Endothelial cell of umbilical vein (primary cell): ENCODE results near the gene XYLT1. TPM values are rescaled to one million over a fixed set of nuclear protein-coding genes. Genes with fewer than 3 reads are reported as not detected.

ENCODE experiments used
- BruUV-seq: library from RNA; stranded (reverse); fragments of 400-500 nt; replicated peaks from 2 replicates; lab custom pipeline; 2021; lab: Mats Ljungman, UMichigan
- CTCF ChIA-PET: fragments of 300-600, 350-600 bp; sonication (Branson Sonifier 250); formaldehyde crosslinking; loops from one replicate; lab custom pipeline; 2021; ENCODE audit warnings: antibody characterized with exemption, inconsistent platforms; lab: Charles Lee
- POLR2A ChIA-PET: fragments of 300-600, 350-600 bp; sonication (Branson Sonifier 250); formaldehyde crosslinking; loops from one replicate; lab custom pipeline; 2021; ENCODE audit warnings: antibody characterized with exemption, inconsistent platforms; lab: Charles Lee
- DNase-seq: peaks from one replicate; pipeline ENCODE4 v3.0.0-alpha.2; 2011; ENCODE audit warnings: low read depth, low spot score
- FAIRE-seq: peaks from 2 replicates; lab custom pipeline; 2011; peaks lifted over from hg19 to GRCh38; lab: Jason Lieb, UNC
- H2AFZ ChIP-seq: 2 replicates; pipeline ENCODE4 v1.6.0; 2012; ENCODE audit warnings: low read depth, low read length, control low read depth, inconsistent platforms
- H3K27ac ChIP-seq: 2 replicates; pipeline ENCODE4 v1.5.1; 2011; ENCODE audit warnings: low read depth, mild to moderate bottlenecking, control low read depth, low read length, moderate library complexity; ENCODE audit not compliant: insufficient read depth
- H3K27me3 ChIP-seq, 2 experiments: 2 replicates each; pipeline versions ENCODE4 v1.6.0 to v1.6.1; 2011; ENCODE audit warnings: low read length in 2 of 2, mixed read lengths in 1 of 2; ENCODE audit not compliant: control insufficient read depth in 2 of 2, insufficient read depth in 2 of 2
- H3K36me3 ChIP-seq, 2 experiments: 2 replicates in 1 of 2; 3 replicates in 1 of 2; pipeline ENCODE4 v1.5.1; 2011; ENCODE audit warnings: low read length in 2 of 2, mild to moderate bottlenecking in 1 of 2, moderate library complexity in 1 of 2; ENCODE audit not compliant: control insufficient read depth in 2 of 2, insufficient read depth in 2 of 2; ENCODE audit errors: extremely low read depth in 1 of 2
- H3K4me1 ChIP-seq: 3 replicates; pipeline ENCODE4 v1.5.1; 2011; ENCODE audit warnings: mild to moderate bottlenecking, low read length; ENCODE audit not compliant: control insufficient read depth, insufficient read depth; ENCODE audit errors: extremely low read depth
- H3K4me2 ChIP-seq: 2 replicates; pipeline ENCODE4 v1.6.1; 2011; ENCODE audit warnings: low read length, control low read depth, mixed read lengths; ENCODE audit not compliant: insufficient read depth
- H3K4me3 ChIP-seq, 3 experiments: fragments of 200-600 bp in 1 of 3; sonication (generic), shearing (Covaris generic) in 1 of 3; replicated peaks in 1 of 3; 2 replicates each; pipeline ENCODE4 v1.5.1; 2011 to 2016; ENCODE audit warnings: control low read depth in 3 of 3, low read length in 3 of 3, mild to moderate bottlenecking in 2 of 3, inconsistent platforms in 1 of 3, low read depth in 1 of 3, moderate library complexity in 1 of 3; ENCODE audit not compliant: insufficient read depth in 1 of 3
- H3K79me2 ChIP-seq: 2 replicates; pipeline ENCODE4 v1.6.0; 2012; ENCODE audit warnings: low read length, inconsistent platforms; ENCODE audit not compliant: control insufficient read depth, insufficient read depth
- H3K9ac ChIP-seq: replicated peaks from 2 replicates; pipeline ENCODE3; 2011; ENCODE audit warnings: low read length, control low read depth; ENCODE audit not compliant: insufficient read depth; ENCODE audit errors: extremely low read depth
- H3K9me1 ChIP-seq: replicated peaks from 3 replicates; pipeline ENCODE4 v1.6.0; 2011; ENCODE audit warnings: mild to moderate bottlenecking, low read length; ENCODE audit not compliant: control insufficient read depth, insufficient read depth; ENCODE audit errors: extremely low read depth
- H3K9me3 ChIP-seq: replicated peaks from 2 replicates; pipeline ENCODE4 v1.5.1; 2012; ENCODE audit warnings: low read length, inconsistent platforms; ENCODE audit not compliant: control insufficient read depth, insufficient read depth
- H4K20me1 ChIP-seq: replicated peaks from 2 replicates; pipeline ENCODE3; 2011; ENCODE audit warnings: mild to moderate bottlenecking, low read length; ENCODE audit not compliant: control insufficient read depth, insufficient read depth; ENCODE audit errors: extremely low read depth
- EZH2 ChIP-seq: IDR thresholded peaks from 2 replicates; pipeline ENCODE4 v1.6.1; 2012; ENCODE audit warnings: borderline replicate concordance, low read depth, mild to moderate bottlenecking, moderate library complexity, low read length, inconsistent platforms; ENCODE audit not compliant: severe bottlenecking
- FOS ChIP-seq: IDR thresholded peaks from 2 replicates; pipeline ENCODE4 v1.6.1; 2011; ENCODE audit warnings: mild to moderate bottlenecking, low read length, moderate library complexity, borderline replicate concordance; ENCODE audit not compliant: insufficient read depth
- GATA2 ChIP-seq: IDR thresholded peaks from 2 replicates; pipeline ENCODE4 v1.7.0; 2011; ENCODE audit warnings: low read depth, mild to moderate bottlenecking, moderate library complexity, mixed read lengths, low read length; ENCODE audit not compliant: insufficient read length, insufficient read depth
- JUN ChIP-seq: IDR thresholded peaks from 2 replicates; pipeline ENCODE4 v1.6.1; 2011; ENCODE audit warnings: borderline replicate concordance, low read depth; ENCODE audit not compliant: insufficient read length, insufficient read depth
- MYC ChIP-seq: IDR thresholded peaks from one replicate; pipeline ENCODE4 v1.6.1; 2011; ENCODE audit warnings: mild to moderate bottlenecking, low read depth, low read length
- POLR2A ChIP-seq: IDR thresholded peaks from 2 replicates; pipeline ENCODE4 v1.6.1; 2012; ENCODE audit warnings: low read depth, mild to moderate bottlenecking, control low read depth, low read length
- POLR2AphosphoS5 ChIP-seq: IDR thresholded peaks from 2 replicates; pipeline ENCODE4 v1.6.1; 2012; ENCODE audit warnings: low read depth, mild to moderate bottlenecking, control low read depth, low read length, moderate library complexity; ENCODE audit not compliant: insufficient read depth
- dilution Hi-C: fragments of 300-500 bp; cut with MboI; formaldehyde crosslinking; loops from one replicate; pipeline ENCODE4 v1.15.0; 2019; ENCODE audit warnings: low sequenced_read_pairs; ENCODE audit not compliant: extremely low pct_ligation_motif_present
- intact Hi-C: fragments of 100-400 bp; cut with micrococcal nuclease; formaldehyde crosslinking; loops from one replicate; pipeline ENCODE4 v1.10.0; 2022
- polyA plus RNA-seq, 4 experiments: library from polyadenylated mRNA; depleted of rRNA in 3 of 4; stranded (reverse) in 3 of 4; unstranded in 1 of 4; fragments of >200 nt; gene quantifications; 2 replicates each; pipeline versions ENCODE4 v1.2.1 to v1.2.3, GENCODE V29; 2011 to 2012; ENCODE audit warnings: missing spikeins in 1 of 4
- total RNA-seq: library from RNA; stranded (reverse); gene quantifications from 2 replicates; pipeline ENCODE4 v1.2.3, GENCODE V29; 2021
- TF ChIP-seq, protein P1 (sequence below): IDR thresholded peaks from 2 replicates; pipeline ENCODE4 v1.6.1; 2011; ENCODE audit not compliant: insufficient read depth, insufficient read length
- TF ChIP-seq, protein P2 (sequence below), 2 donors: IDR thresholded peaks; 1 replicate in 1 of 2; 2 replicates in 1 of 2; pipeline ENCODE4 v1.5.1; 2011; ENCODE audit warnings: low read length in 2 of 2, mild to moderate bottlenecking in 2 of 2, moderate library complexity in 2 of 2, control low read depth in 1 of 2, inconsistent platforms in 1 of 2, low read depth in 1 of 2; ENCODE audit not compliant: insufficient read depth in 1 of 2; ENCODE audit errors: extremely low read depth in 1 of 2

XYLT1 gene
- total and polyA plus RNA-seq, 2 donors (not counting 3 experiments of a cell fraction or from before 2014, with no cell fraction given): 0.63 to 2.9 TPM

DNA sequence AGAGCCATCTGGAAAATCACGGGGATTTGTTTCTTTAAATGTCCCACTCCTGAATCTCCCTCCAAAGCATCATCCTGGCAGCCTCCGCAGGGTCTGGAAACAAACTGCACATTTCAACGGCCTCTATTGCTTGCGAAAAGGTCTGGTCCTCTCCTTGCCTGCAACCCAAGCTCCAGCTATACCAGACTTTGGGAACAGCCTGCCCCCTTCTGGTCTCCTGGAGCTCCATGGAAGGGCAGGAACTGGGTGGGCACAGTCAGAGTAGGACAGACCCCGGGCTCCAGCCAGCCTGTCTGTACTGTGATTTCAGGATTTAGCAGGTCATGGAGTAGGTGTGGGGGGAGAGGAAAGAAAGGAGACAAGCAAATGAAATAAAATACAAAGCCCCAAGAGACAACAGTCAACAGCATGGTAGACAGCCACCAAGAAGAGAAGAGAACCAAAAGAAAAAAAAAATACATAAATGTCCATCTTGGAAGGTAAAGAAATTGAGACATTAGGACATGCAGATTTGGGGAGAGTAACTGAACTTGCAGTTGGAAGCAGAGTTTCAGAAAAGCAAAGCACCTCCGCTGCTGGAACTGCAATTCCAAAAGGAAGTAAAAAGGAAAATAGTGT lies 2.7 kb downstream of the XYLT1 start:
- POLR2A ChIA-PET: no interaction called here

DNA sequence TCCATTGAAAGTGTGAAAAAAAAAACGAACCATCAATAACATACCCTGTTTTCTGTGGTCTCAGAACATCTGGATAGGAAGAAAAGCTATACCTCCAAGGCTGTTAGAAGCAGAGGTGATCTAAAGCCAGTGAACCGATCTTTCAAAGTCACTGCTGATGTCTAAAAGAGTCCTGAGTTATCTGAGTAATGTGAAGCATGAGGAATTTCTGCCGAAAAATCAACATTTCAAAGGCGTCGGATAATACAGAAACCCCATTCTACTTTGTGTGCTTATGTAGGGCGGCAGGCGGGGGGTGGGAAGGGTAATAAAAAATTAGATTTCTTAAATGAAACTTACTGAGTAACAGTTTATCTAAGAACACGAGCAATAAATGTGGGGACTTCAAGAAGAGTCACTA lies 3.9 kb downstream of the XYLT1 start:
- Histone ChIP-seq H3K79me2 (no peaks in the 10 kb centered on the region), H4K20me1 (no peaks in the 10 kb centered on the region), H3K4me1 (no peaks in the 10 kb centered on the region), H3K4me2 (no peak overlapping the region), H3K4me3 (no peak overlapping the region), H3K27ac (no peak overlapping the region), H3K9me1 (no peaks in the 10 kb centered on the region), H3K9me3 (no peaks in the 10 kb centered on the region), H3K27me3 (peaks cover 19 to 20% of the 10 kb centered on the region in 2 experiments), H3K36me3 (no peaks in the 10 kb centered on the region), H2AFZ (no peak overlapping the region), H3K9ac (no peak overlapping the region)
- BruUV-seq: no TSS peak
- FAIRE-seq (no peak), DNase-seq (no peak)
- ChIA-PET CTCF (no interaction called here), POLR2A (no interaction called here)
- dilution Hi-C loops (no loop called here), intact Hi-C loops (loop anchor here (5.0 to 10.0 kb wide), 3 partner anchors 70 to 162 kb away; no protein-coding TSS in a partner anchor)
- TF ChIP-seq, protein P1, sequence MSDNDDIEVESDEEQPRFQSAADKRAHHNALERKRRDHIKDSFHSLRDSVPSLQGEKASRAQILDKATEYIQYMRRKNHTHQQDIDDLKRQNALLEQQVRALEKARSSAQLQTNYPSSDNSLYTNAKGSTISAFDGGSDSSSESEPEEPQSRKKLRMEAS: no peak
- no peak for TF ChIP-seq POLR2AphosphoS5
- TF ChIP-seq EZH2: no peak
- TF ChIP-seq FOS: no peak
- no peak for TF ChIP-seq GATA2
- no peak for TF ChIP-seq JUN
- TF ChIP-seq MYC: no peak
- no peak for TF ChIP-seq POLR2A
- TF ChIP-seq, protein P2, sequence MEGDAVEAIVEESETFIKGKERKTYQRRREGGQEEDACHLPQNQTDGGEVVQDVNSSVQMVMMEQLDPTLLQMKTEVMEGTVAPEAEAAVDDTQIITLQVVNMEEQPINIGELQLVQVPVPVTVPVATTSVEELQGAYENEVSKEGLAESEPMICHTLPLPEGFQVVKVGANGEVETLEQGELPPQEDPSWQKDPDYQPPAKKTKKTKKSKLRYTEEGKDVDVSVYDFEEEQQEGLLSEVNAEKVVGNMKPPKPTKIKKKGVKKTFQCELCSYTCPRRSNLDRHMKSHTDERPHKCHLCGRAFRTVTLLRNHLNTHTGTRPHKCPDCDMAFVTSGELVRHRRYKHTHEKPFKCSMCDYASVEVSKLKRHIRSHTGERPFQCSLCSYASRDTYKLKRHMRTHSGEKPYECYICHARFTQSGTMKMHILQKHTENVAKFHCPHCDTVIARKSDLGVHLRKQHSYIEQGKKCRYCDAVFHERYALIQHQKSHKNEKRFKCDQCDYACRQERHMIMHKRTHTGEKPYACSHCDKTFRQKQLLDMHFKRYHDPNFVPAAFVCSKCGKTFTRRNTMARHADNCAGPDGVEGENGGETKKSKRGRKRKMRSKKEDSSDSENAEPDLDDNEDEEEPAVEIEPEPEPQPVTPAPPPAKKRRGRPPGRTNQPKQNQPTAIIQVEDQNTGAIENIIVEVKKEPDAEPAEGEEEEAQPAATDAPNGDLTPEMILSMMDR (IDR thresholded peaks at IDR 0.05; ENCODE audit: extremely low read depth in 1 of 2, insufficient read depth in 1 of 2, low read depth in 1 of 2, low read length in 2 of 2): no peak

More for the DNA sequence above, 2.7 kb downstream of the XYLT1 start:
- no peak overlapping the region for H3K4me3 ChIP-seq
- intact Hi-C loops (loop anchor here (1.0 to 10.0 kb wide), 4 partner anchors 71 to 274 kb away; no protein-coding TSS in a partner anchor), dilution Hi-C loops (no loop called here)
- H3K4me1 ChIP-seq: no peaks in the 10 kb centered on the region
- H2AFZ ChIP-seq: no peak overlapping the region
- no peaks in the 10 kb centered on the region for H3K79me2 ChIP-seq
- H3K9me1 ChIP-seq: no peaks in the 10 kb centered on the region
- no peaks in the 10 kb centered on the region for H3K36me3 ChIP-seq
- peaks cover 19 to 20% of the 10 kb centered on the region in 2 experiments for H3K27me3 ChIP-seq
- H3K27ac ChIP-seq: no peak overlapping the region
- peak; percentile 64 for FAIRE-seq
- TF ChIP-seq, protein P2 (IDR thresholded peaks at IDR 0.05; ENCODE audit: extremely low read depth in 1 of 2, insufficient read depth in 1 of 2, low read depth in 1 of 2, low read length in 2 of 2): peak; percentile 58 to 61
- no peak for TF ChIP-seq POLR2A
- no TSS peak for BruUV-seq
- H3K9ac ChIP-seq: no peak overlapping the region
- no peak for DNase-seq
- CTCF ChIA-PET: no interaction called here
- no peak overlapping the region for H3K4me2 ChIP-seq
- H4K20me1 ChIP-seq: no peaks in the 10 kb centered on the region
- no peaks in the 10 kb centered on the region for H3K9me3 ChIP-seq
